ENCODE data around the gene NOTCH4.
"Not testable (repeated sequence)": the region's sequence is repeated elsewhere in the genome, so short reads cannot be mapped to it uniquely, and the experiment has no call there.

The NOTCH4 gene

DNA sequence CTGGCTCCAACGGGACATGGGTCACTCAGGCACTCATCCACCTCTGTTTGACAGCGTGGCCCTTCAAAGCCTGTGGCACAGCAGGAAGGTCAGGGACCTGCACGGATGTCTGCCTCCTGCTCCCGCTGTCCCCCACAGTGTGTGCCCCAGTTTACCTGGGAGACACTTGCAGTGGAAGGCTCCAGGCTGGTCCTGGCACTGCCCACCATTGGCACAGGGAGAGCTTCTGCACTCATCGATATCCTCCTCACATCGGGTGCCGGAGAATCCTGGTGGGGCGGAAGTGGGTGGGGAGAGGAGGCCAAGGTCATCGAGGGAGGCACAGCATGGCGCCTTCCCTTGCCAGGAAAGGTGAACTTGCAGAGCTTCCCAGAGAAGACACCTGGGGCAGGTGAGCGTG lies 6.9 kb downstream of the NOTCH4 start:
- DNase-seq (ENCODE audit: low read depth in 2 of 2): no peak

DNA sequence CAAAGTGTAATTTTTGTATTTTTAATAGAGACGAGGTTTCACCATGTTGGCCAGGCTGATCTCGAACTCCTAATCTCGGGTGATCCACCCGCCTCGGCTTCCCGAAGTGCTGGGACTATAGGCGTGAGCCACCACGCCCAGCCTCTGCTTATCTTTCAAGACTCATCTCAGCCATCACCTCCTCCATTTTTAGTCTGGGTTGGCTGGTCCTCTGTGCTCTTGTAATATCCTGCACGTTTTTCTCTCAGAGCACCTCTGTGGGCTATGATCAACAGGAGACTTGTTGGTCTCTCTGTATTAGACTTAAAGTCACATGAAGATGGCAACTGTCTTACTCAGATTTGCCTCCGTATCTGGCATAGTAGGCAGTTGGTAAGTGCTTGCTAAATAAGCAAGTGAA lies 7.6 kb downstream of the NOTCH4 start:
- DNase-seq (ENCODE audit: low read depth in 2 of 2): no peak

DNA sequence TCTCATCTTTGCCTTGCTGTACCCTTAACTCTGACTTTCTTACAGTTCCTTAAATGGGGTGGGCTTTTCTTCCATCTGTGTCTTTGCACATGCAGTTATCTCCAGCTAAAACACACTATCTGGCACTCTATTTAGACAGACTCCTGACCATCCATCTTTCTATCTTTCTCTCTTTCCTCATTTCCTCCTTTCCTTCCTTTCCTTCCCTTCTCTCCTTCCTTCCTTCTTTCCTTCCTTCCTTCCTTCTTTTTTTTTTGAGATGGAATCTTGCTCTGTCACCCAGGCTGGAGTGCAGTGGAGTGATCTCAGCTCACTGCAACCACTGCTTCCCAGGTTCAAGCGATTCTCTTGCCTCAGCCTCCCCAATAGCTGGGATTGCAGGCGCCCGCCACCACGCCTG lies 8.2 kb downstream of the NOTCH4 start:
- no peak for DNase-seq (ENCODE audit: low read depth in 2 of 2)

DNA sequence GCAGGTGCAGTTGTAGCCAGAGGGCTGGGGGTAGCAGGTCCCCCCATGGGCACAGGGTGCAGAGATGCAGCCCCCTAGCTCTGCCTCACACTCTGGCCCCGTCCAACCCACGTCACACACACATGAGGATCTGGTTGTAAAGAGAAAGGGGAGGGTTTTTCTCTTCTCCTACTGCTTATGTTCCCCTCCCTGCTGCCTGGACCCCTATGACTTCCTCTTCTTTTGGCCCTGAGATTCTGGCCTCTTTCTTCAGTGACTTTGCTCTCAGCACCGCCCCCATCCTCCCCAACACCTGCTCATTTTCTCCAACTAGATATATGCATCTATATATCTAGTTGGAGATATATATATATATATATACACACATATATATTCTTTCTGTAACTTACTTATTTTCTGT lies 9.7 kb downstream of the NOTCH4 start:
- no peak for DNase-seq (ENCODE audit: low read depth in 2 of 2)

DNA sequence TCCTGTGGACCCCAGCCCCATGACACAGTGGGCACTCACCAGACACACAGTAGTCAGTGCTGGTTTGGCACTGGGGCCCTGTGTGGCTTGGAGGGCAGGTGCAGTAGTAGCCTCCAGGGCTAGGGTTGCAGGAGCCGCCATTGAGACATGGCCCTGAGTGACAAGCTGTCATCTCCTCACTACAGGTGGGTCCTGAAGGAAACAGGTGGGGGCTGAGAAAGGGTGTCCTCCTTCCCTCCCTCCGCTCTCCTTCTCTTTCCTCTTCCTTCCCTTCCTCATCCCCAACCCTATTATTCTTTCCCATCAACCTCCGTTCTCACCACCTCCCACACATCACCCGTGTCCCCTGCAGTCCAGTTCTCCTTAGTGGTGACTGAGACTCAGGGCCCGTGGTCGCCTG lies 10.2 kb downstream of the NOTCH4 start:
- DNase-seq (ENCODE audit: low read depth in 2 of 2): no peak

DNA sequence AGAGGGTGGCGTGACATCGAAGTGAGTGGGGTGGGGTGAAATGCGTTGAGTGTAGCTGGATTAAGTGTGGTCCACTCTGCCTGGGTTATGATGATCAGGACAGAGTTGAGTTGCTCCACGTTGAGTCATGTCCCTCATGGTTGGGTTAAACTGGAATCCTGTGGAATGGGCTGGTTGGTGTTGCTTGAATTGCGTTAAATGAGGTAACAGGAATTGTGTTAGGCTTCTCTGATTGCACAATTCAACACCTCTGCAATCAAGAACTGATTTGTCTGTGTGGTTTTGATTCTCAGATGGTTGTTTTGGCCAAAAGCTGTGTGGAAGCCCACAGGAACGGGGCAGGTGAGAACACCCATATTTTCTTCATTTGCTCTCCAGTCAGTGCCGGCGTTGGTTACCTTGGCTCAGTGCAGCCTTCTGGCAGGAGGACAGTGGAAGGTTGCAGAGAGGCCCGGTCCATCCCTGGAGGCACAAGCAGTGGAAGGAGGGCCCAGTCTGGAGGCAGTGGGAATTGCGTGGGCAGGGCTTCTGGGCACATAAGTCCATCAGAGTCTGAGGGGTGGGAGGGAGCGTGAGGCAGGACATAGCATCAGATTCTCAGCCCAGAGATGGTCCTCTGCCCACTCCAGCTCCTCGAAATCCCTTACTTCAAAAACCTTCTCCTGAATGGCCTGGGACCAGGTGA lies 11.6 kb downstream of the NOTCH4 start:
- no peak for DNase-seq (ENCODE audit: low read depth in 2 of 2)

DNA sequence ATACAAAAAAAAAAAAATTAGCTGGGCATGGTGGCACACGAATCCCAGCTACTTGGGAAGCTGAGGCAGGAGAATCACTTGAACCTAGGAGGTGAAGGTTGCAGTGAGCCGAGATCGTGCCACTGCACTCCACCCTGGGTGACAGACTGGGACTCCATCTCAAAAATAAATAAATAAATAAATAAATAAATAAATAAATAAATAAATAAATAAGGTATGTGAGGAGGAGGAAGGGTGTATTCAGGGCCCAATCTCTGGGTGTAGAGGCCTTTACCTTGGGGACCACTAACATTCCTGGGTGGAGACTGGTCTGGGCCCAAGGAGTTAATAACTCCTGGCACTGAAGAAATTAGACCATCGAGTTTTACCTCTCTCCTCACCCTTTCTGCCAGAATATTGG lies 12.4 kb downstream of the NOTCH4 start:
- DNase-seq (ENCODE audit: low read depth in 2 of 2): not testable (repeated sequence)

DNA sequence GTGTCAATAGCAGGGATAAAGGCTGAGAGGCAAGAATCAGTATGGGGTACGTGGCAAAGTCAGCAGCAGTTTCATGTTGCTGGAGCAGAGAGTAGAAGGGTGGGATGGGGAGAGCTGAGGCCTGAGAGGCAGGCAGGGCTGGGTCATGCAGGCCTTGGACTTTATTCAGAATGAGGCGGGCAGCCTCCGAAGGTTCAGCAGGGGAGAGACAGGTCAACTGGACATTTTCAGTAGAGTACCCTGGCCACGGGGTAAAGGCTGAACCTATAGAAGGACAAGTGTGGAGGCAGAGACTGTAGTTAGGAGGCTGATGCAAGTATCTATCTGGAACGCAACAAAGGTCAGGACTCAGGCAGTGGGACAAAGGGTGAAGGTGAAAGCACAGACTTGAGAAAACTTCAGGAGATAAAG lies 13.7 kb downstream of the NOTCH4 start:
- DNase-seq (ENCODE audit: low read depth in 2 of 2): no peak

DNA sequence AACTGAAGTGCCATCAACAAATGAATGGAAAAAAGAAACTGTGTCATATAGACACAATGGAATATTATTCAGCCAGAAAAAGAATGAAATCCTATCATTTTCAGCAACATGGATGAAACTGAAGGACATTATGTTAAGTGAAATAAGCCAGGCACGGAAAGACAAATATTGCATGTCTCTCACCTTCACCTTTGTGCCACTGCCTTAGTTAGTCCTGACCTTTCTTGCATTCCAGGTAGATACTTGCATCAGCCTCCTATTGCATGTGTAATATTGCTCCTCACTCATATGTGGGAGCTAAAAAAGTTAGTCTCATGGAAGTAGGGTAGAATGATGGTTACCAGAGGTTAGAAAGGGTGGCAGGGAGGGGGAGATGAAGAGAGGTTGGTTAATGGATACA lies 14.9 kb downstream of the NOTCH4 start:
- DNase-seq (ENCODE audit: low read depth in 2 of 2): no peak

DNA sequence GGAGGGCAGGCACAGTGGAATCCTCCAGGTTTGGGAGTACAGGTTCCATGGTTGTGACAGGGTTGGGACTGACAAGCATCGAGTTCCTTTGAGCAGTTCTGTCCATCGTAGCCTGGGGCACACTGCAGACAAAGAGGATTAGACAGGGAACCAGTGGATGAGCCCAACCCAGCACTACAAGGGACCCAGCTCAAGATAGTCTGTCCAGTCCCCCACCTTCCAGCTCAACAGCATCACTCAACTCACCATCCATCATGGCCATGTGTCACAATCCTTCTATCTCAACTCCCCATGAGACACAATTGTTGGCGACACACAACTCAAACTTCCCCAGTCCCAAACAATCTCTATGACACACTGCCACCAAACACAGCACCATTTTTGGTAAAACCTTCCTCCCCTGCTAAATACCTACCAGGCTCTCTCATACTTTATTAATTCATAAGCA lies 19.6 kb downstream of the NOTCH4 start:
- no peak for DNase-seq (ENCODE audit: low read depth in 2 of 2)

DNA sequence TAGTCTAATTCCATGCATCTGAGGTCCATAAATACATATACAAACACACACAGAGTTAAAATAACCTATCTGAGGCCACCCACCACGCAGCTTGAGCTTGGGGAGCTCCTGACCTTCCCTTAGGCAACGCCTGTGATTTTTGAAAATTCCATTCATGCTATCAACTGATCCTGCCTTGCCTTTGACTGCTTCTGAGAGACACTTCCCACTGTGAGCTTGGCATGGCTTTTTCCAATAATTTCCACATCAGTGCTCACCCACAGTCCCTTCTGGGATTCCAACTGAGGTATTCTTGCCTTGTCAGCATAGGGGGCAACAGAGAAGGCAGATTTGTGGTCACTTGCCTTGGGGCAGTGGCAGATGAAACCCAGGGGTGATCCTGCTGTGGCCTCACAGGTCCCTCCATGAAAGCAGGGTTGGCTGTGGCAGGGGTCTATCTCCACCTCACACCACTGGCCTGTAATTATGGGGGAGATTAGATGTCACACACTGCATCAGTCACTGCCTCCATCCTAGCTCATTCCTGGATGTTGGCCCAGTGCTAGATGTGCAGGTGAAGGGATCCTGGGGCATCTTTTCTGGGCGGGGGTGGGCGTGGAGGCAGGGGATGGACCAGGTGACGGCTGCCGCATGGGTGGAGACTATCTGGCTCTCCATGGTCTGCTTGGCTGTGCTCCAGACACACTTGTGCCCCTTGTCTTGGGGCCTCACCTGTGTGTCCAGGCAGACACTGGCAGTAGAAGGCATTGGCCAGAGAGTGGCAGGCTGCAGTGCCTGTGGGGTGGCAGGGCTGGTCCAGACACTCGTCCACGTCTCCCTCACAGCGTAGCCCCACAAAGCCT lies 20.2 kb downstream of the NOTCH4 start:
- DNase-seq (ENCODE audit: low read depth in 2 of 2): no peak

DNA sequence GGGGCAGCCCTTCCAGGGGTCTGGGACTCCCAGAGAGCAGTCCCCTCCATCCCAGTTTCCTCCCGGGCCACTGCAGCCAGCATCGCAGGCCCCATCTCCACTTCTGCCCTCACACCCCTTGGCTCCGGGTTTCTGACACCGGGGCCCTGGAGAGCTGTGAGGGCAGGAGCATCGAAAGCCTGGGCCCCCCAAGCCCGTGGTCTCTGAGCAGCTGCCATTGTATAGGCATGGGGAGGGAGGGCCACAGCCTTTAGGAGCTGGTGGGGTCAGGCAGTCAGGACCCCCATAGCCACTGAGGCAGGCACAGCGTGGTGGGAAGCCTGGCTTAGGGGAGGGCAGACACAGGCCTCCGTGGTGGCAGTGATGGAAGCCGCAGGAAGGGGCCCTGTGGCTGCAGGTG lies 21.7 kb downstream of the NOTCH4 start:
- DNase-seq (ENCODE audit: low read depth in 2 of 2): no peak

DNA sequence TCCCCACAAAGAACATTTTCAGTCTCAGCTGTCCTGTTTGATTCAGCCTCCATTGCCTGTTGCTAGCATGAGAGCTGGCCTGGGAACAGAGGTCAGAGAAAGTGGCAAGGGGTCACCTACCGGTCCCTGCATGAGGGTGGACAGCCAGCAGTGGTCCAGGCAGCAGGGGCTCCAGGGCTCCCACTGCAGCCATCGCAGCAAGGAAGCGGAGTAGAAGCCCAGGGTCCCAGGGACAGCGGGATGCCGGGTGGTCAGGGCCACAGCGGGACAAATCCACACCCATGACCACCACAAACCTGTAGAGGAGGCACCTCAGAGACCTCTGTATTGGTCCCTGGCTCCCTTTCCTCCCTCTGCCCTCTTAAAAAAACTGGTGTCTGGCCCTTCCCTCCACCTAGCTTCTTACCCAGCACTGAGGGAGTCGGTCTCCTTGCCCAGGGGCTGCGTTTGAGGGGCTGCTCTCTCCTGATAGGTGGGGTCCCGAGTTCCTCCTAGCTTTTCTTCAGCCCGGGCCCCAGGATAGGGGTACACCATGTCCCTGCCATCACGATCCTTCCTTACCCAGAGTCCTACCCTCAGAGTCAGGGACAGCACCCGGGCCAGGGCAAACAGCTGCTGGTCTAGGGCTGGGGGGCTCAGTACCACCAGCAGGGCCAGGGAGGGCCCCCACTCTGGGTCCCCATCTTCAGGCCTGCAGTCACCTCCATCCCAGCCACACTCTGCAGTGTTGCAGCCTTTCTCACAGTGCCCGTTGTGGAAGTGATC lies 23.0 kb downstream of the NOTCH4 start:
- no peak for DNase-seq (ENCODE audit: low read depth in 2 of 2)

DNA sequence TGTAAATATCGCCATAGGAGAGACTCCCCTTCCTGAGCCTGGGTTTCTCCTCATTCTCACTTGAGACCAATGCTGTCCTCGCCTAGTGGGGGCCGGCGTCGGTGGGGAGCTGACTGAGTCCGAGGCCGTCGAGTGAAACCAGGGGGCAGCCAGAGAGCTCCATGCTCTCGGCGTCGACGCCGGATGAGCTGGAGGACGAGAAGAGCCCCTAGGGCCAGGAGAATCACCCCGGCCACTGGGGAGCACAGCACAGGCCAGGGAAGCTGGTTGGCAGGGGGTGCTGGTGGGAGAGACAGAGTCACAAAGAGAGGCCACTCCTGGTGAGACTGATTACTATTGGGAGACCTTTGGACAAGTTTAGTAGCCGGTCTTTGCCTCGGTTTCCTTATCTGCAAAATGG lies 25.0 kb downstream of the NOTCH4 start:
- no peak for DNase-seq (ENCODE audit: low read depth in 2 of 2)

DNA sequence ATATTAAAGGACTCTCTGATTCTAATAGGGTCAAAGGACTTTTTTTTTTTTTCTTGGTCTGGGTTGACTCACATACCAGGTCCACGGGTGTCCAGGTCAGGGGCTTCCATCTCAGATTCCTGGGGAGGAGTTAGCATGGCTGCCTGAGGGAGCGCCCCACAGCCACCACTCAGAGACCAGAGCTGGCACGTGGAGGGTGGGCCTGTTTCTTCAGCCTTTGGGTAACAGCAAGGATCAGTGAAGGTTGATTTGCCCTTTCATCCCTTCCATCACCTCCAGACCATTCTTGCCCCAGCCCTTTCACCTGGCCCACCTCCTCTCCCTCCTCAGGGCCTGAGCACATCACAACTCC lies 25.5 kb downstream of the NOTCH4 start:
- DNase-seq (ENCODE audit: low read depth in 2 of 2): no peak

DNA sequence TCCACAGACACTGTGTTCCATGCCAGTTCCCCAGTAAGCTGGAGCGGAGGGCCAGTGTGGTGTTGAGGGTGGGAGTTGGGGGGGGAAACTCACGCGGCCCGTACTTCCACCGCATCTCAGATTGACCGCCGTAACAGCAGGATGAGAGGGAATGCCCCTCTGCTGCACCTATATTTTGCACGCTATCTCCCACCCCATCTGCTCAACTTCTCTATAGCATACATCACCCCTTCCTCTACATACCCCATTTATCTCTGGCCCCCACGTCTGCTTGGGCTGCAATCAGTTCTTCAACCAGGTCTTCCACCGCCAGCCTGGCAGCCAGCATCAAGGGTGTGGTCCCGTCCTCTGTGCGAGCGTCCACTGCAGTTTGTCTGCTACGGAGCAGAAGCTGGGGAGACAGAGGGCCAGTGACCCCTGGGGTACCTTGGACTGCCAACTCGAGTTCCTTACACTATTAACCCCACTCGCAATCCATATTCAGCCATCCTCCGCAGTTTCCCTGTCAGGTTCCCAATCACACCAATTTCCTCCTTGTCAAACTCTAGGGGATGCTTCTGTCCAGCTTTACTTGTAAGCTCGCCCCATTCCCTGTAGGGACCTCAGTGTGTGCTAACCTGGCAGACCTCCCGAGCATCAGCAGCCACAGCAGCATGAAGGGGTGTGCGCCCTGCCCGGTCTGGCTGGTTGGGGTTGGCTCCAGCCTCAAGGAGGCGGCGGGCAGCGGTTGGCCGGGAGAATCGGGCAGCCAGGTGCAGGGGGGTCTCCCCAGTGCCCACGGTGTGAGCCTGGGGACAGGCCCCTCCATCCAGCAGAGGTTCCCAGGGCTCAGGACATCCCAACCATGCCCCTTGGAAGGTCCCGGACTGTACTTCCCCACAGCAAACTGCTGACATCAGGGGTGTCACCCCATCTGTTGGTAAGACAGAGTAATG lies 26.9 kb downstream of the NOTCH4 start:
- DNase-seq (ENCODE audit: low read depth in 2 of 2): no peak

DNA sequence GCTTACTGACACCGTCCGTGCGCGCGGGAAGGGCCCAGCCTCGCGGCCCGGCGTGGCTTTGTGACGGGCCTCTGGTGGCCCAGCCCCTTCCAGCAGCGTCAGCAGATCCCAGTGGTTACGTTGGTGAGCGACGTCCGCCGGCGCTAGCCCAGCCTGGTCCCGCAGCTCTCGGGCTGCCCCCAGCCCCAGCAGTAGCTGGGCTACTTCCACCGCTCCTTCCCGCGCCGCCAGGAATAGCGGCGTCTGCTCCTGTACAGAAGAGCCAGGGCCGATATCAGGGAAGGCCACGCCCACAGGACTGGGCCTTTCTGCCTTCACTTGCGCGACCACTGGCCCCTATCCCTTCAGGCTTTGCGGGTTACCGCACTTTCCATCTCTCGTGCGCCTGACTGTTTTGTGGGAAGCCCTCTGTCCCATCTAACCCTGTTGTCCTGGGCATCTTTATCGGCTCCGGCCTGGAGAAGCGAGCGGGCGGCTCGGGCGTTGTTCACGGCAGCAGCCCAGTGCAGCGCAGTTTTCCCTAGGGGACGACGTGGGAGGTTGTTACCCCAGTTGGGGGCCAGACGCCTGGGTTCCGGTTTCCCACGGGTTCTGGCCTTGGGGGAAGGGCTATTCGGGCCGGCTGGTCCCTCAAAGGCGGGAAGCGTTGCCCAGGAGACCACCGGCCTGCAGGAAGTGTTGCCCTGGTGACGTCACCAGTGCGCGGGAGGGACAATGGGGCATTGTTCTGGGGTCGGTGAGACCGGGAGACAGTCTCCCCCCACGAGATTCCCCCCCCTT lies 27.8 kb downstream of the NOTCH4 start:
- DNase-seq (ENCODE audit: low read depth in 2 of 2): peak in 1 of 2 donors; percentile 56

DNA sequence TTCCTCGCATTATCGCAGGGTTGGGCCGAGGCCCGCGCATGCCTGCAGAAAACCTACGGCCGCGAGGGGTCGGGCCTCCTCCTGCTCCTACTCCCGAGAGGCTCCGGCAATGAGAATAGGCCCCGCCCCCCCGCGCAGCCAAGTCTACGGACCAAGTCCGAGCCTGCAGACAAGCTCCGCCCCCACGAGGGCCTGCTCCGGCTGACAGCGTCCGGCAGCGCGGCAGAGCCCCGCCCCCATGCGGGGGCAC lies 28.3 kb downstream of the NOTCH4 start:
- DNase-seq (ENCODE audit: low read depth in 2 of 2): peak; percentile 96 to 100

DNA sequence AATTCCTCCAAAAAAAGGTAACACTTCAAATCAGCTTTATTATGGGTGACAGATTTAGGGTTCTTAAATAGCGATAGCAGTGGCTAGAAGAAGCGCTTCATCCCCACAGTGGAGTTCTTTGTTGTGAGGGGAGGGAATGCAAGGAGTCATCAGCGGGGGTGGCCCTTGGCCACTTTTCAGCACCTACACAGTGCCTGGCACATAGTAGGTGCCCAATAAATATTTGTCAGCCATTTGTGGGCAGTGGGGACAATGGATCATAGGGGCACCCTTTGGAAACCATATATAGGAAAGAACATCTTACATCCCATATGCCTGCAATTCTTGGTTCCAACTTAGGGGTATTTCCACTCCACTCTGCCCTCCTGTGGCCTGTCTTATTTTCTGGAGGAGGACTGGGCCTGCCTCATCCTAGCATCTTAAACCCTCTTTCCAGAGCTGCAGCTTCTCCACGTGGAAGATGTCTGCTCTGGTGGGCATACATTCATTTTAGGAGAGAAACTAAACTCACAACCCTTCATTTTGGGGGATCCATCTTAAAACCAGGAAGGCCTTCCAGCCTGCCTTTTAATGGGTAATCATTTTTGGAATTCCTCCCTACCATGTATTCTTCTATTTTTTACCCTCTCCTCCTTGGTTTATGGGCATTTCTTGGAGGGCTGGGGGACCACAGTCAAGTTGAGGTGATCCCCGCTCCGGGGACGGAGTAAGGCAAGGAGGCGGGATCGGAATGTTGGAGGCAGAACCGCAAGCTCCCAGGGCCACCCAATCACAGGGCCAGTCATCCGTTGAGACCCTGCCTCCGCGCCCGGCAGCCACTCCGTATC lies 28.8 kb downstream of the NOTCH4 start:
- no peak for DNase-seq (ENCODE audit: low read depth in 2 of 2)

DNA sequence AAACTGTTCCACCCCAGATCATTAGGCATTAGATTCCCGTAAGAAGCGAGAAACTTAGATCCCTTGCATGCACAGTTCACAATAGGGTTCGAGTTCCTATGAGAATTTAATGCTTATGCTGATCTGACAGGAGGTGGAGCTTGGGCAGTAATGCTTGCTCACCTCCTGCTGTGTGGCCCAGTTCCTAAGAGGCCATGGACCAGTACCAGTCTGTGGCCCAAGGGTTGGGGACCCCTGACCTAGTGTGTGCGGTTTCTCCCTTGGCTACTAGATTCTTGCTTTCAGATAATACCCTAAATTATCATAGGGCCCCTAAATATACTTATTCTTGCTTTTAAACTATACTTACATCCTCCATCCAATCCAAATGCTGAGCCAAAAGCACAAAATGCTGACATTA lies 29.5 kb downstream of the NOTCH4 start:
- DNase-seq (ENCODE audit: low read depth in 2 of 2): no peak

Data from stimulated activated CD4-positive, alpha-beta T cell treated with anti-CD3 and anti-CD28 coated beads, Interleukin-1b, Interleukin-23, amount 100 ng/mL, for 4 hours (primary cell).